ENCODE measurements around the gene D2HGDH.
"Not testable (repeated sequence)": the region's sequence is repeated elsewhere in the genome, so short reads cannot be mapped to it uniquely, and the experiment has no call there.

D2HGDH gene

GRCh38 chr2:241771286-241772062 lies 37.0 kb downstream of the D2HGDH start:
- DNase-seq, result no peak

GRCh38 chr2:241772063-241772499 lies 37.7 kb downstream of the D2HGDH start:
- DNase-seq, result no peak

GRCh38 chr2:241773511-241774418 lies 39.3 kb downstream of the D2HGDH start:
- DNase-seq, result no peak

DNA sequence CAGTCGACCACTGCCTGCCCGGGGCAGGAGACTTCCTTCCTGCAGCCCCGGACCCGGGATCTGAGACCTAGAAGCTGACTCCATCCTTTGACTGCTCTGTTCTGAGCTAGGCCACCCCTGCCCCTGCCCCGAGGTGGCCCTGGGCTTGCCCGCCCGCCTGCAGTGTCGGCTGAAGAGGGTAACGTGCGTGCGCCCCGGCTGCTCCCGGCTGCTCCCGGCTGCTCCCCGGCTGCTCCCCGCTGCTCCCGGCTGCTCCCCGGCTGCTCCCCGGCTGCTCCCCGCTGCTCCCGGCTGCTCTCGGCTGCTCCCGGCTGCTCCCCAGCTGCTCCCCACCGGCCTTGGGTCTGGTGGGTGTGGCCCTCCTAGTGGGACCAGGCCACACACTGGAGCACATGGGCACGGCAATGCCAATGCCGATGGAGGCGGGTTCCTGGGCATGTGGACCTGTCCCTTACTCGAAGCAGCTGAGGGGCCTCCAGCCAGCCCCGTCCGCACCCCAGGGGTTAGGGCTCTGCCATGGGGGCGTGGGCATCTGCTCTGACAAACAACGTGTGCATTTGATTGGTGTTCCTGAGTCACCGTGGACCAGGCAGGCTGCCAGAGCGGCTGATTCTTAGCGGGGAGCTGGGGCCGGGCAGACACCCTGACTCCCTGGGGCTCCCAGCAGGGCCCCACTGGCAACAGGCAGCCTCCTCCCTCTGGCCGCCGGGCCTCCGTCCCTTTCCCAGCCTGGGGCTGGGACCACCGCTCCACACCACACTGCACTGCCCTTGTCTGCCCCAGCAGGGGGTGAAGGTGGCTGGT lies 40.2 kb downstream of the D2HGDH start:
- no peak for DNase-seq

- no peak for DNase-seq
Observed at GRCh38 chr2:241775223-241776177, 41.1 kb downstream of the D2HGDH start.

DNA sequence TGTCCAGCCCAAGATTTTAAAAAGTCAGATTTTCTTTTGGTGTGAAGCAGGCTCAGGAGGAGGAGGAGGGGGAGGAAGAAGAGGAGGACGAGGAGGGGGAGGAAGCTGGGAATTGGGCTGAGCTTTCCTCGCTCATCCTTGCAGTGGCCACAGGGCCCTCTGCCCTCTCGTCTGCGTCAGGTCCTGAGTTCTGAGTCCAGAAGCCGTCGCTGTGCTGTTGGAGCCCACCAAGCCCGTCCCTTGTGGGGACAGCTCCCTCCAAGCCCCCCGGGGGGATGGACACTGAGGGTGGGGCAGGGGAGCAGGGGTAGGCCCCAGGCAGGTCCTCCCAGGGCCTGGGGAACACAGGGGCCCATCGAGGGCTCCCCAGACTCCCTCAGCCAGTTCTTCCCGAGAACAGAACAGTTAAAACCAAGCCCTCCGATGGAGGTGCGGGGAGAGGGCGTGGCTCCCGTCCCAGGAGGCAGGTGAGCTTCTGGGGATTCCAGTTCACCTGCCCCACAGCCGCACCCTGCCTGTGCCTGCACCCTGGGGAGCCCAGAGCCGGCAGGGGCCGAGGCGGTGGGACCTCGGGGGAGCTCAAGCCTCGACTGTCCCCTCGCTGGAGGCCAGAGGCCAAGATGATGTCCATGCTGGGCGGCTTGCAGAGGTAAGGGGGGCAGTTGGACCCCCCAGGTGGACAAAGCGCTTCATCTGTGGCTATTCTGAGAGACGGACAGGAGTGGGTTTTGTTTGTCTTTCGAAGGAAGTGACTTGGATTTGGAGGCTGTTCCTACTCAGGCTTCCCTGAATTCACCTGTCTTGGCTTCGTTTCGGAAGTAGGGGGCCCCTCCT lies 42.1 kb downstream of the D2HGDH start, which contains the start of gene GAL3ST2:
GAL3ST2 (plus strand) TSS at position 487 of the 834 bp plus-strand sequence; CDS start at position 621, 134 bp downstream.
- DNase-seq, result no peak

GRCh38 chr2:241777170-241777685 lies 42.8 kb downstream of the D2HGDH start:
- no peak for DNase-seq

DNA sequence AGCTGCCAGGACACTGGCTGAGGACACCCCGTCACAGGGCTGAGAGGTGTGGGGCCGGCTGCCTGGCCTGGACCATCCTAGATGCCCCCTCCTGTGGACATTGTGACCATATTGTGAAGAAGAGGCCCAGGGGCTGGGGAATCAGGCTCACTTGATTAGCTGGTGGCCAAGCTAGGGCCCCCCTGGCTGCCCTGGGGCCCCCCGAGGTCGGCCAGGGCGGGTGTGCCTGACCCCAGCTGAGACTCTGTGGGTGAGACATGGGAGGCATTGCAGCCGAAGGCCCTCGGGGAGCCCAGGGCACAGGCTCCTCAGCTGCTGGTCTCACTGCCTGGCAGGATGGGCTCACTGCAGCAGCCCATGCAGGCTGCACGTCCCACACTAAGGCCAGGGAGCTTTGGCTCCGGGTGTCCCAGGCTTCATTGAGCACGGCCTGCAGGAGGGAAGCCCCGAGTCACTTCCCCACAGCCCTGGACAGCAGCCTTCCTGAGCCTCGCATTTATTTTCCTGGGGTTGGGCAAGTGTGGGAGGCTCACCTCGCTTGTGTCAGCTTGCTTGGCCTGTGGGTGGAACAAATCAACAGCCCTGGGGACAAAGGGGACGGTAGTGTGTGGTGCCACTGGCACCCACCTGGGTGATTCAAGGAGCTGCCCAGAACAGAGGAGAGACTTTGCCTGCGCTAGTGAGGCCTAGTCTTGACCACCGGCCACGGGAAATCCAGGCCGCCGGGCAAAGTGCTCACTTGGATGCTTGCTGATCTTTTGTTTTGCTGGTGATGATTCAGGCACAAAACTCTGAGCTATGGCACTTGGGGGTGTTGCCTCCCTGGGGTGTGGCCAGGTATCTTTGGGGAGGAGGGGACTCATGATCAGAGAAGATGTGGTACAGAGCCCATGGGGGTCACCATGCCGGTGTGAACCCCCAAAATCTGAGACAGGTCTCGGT lies 43.5 kb downstream of the D2HGDH start:
- DNase-seq, result no peak

DNA sequence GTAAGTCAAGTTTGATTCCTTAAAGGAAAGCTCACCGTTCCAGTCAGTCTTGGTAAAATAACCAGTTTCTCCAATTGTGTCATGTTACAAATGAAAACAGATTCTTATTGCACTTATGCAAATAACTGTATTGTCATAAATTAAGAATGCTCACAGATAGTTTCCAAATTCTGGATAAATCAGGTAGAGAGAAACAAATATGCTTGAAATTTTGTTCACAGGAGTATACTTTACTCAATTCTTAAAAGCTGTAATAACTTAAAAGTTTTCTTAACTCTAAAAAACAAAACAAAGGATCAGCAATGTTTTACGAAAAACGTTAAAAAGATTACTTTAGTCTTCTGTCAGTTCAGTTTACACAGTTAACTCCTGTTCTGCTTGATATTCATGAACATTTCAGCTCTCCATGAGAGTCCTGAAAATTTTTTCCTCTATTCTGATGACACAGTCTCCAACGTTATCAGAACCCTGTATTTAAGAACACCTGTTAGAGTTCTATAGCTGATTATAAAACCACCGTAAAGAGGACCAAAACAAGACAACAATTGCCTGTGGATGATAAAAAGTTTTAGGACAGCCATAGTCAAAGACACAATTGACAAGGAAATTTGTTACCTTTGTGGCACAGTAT lies 46.6 kb downstream of the D2HGDH start:
- DNase-seq, result no peak

DNA sequence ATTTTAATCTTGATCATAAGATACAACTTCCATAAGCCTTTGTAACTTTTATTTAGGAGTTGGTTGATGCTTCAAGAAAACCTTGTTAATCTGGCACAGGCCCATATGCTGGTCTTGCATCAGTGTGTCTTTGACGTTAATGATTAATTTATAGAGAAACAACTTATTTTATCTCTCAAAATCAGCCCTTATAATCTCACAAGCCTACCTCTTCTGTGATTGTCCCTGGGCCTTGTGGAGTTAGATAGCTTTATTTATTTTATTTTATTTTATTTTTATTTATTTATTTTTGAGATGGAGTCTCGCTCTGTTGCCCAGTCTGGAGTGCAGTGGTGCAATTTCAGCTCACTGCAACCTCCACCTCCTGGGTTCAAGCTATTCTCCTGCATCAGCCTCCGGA lies 47.6 kb downstream of the D2HGDH start:
- not testable (repeated sequence) for DNase-seq

DNA sequence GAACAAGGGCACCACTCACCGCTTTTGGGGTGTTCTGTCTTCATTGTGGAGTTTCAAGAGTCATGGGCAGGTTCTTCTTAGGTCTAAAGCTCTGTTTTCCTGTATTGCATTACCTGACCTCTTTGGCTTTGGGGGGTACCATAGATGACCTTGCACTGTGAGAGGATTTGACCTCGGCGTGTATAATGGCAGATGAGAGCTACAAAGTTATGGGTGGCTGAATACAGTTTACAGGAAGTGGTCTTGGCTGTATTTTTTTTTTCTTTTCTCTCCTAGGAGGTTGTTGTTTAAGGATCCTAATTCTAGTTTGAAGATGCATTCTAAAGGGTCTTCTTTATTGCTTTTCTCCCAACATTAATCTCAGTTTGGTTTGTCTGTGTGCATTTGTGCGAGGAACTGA lies 53.7 kb downstream of the D2HGDH start:
- no peak for DNase-seq

- peak; percentile 7 for DNase-seq
Observed at GRCh38 chr2:241788572-241788971, 54.1 kb downstream of the D2HGDH start.

- DNase-seq, result not testable (repeated sequence)
Observed at GRCh38 chr2:241791385-241791784, 57.0 kb downstream of the D2HGDH start.

- no peak for DNase-seq
Observed at GRCh38 chr2:241793385-241793784, 59.0 kb downstream of the D2HGDH start.

- DNase-seq, result no peak
Observed at GRCh38 chr2:241794250-241794823, 59.9 kb downstream of the D2HGDH start.

- no peak for DNase-seq
Observed at GRCh38 chr2:241795021-241795999, 60.9 kb downstream of the D2HGDH start.

DNA sequence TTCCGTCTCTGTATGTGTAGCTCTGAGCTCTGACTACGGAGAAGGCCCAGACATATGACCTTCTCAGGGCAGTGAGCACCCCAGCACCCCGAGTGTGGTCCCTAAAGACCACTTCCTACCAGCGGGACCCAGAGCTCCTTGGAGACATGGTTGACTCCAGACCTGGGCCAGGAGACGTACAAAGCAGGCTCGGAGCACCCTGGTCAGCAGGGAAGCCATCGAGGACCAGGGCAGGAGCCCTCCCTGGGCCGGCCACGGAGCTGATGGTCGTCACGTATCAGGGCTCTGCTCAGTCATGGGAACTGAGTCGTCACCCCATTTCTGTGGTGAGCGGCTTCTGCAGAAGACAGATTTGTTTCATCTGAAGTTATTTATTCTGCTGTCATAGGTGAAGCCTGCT lies 61.8 kb downstream of the D2HGDH start:
- DNase-seq, result no peak
